ENCODE data around the gene ATG7.
"Not testable (repeated sequence)": the region's sequence is repeated elsewhere in the genome, so short reads cannot be mapped to it uniquely, and the experiment has no call there.

Gene ATG7

GRCh38 chr3:11455956-11456355 is 183.8 kb downstream of the ATG7 start:
- Histone ChIP-seq H3K9ac (ENCODE audit: low read length) (no peak overlapping the region), H3K27me3 (ENCODE audit: control insufficient read depth in 1 of 2, insufficient read depth in 2 of 2, low read length in 2 of 2) (no peaks in the 10 kb centered on the region), H3K36me3 (ENCODE audit: insufficient read depth, low read length) (no peaks in the 10 kb centered on the region), H3K4me1 (ENCODE audit: insufficient read depth, low read length) (peaks cover 14% of the 10 kb centered on the region), H3K27ac (ENCODE audit: low read depth, low read length) (no peak overlapping the region), H3K4me3 (ENCODE audit: low read depth in 1 of 2, low read length in 2 of 2) (no peak overlapping the region), H3K9me3 (ENCODE audit: low read length) (no peaks in the 10 kb centered on the region)

- Histone ChIP-seq H3K9ac (ENCODE audit: low read length) (no peak overlapping the region), H3K27ac (ENCODE audit: low read depth, low read length) (no peak overlapping the region), H3K4me1 (ENCODE audit: insufficient read depth, low read length) (peaks cover 14% of the 10 kb centered on the region), H3K27me3 (ENCODE audit: control insufficient read depth in 1 of 2, insufficient read depth in 2 of 2, low read length in 2 of 2) (no peaks in the 10 kb centered on the region), H3K9me3 (ENCODE audit: low read length) (no peaks in the 10 kb centered on the region), H3K36me3 (ENCODE audit: insufficient read depth, low read length) (no peaks in the 10 kb centered on the region), H3K4me3 (ENCODE audit: low read depth in 1 of 2, low read length in 2 of 2) (no peak overlapping the region)
Observed at GRCh38 chr3:11457135-11457534, 184.9 kb downstream of the ATG7 start.

- H3K27me3 ChIP-seq (ENCODE audit: control insufficient read depth in 1 of 2, insufficient read depth in 2 of 2, low read length in 2 of 2): no peaks in the 10 kb centered on the region
- no peaks in the 10 kb centered on the region for H3K9me3 ChIP-seq (ENCODE audit: low read length)
- H3K9ac ChIP-seq (ENCODE audit: low read length): no peak overlapping the region
- no peak overlapping the region for H3K27ac ChIP-seq (ENCODE audit: low read depth, low read length)
- peaks cover under 1% of the 10 kb centered on the region for H3K4me1 ChIP-seq (ENCODE audit: insufficient read depth, low read length)
- H3K4me3 ChIP-seq (ENCODE audit: low read depth in 1 of 2, low read length in 2 of 2): no peak overlapping the region
- H3K36me3 ChIP-seq (ENCODE audit: insufficient read depth, low read length): no peaks in the 10 kb centered on the region
Observed at GRCh38 chr3:11459186-11459824, 187.1 kb downstream of the ATG7 start.

- Histone ChIP-seq H3K4me1 (ENCODE audit: insufficient read depth, low read length) (peaks cover 19% of the 10 kb centered on the region), H3K9ac (ENCODE audit: low read length) (no peak overlapping the region), H3K27me3 (ENCODE audit: control insufficient read depth in 1 of 2, insufficient read depth in 2 of 2, low read length in 2 of 2) (no peaks in the 10 kb centered on the region), H3K27ac (ENCODE audit: low read depth, low read length) (no peak overlapping the region), H3K9me3 (ENCODE audit: low read length) (no peaks in the 10 kb centered on the region), H3K36me3 (ENCODE audit: insufficient read depth, low read length) (no peaks in the 10 kb centered on the region), H3K4me3 (ENCODE audit: low read depth in 1 of 2, low read length in 2 of 2) (no peak overlapping the region)
Observed at GRCh38 chr3:11461226-11461625, 189.0 kb downstream of the ATG7 start.

- H3K4me1 ChIP-seq (ENCODE audit: insufficient read depth, low read length): peaks cover 29% of the 10 kb centered on the region
- not testable (repeated sequence) for H3K27me3 ChIP-seq (ENCODE audit: control insufficient read depth in 1 of 2, insufficient read depth in 2 of 2, low read length in 2 of 2); H3K4me3 ChIP-seq (ENCODE audit: low read depth in 1 of 2, low read length in 2 of 2); H3K36me3 ChIP-seq (ENCODE audit: insufficient read depth, low read length); H3K9ac ChIP-seq (ENCODE audit: low read length); H3K9me3 ChIP-seq (ENCODE audit: low read length); H3K27ac ChIP-seq (ENCODE audit: low read depth, low read length)
Observed at GRCh38 chr3:11462673-11463072, 190.5 kb downstream of the ATG7 start.

GRCh38 chr3:11463591-11463990 is 191.4 kb downstream of the ATG7 start:
- H3K4me3 ChIP-seq (ENCODE audit: low read depth in 1 of 2, low read length in 2 of 2): no peak overlapping the region
- peaks cover 29% of the 10 kb centered on the region for H3K4me1 ChIP-seq (ENCODE audit: insufficient read depth, low read length)
- H3K36me3 ChIP-seq (ENCODE audit: insufficient read depth, low read length): no peaks in the 10 kb centered on the region
- H3K9me3 ChIP-seq (ENCODE audit: low read length): no peaks in the 10 kb centered on the region
- no peaks in the 10 kb centered on the region for H3K27me3 ChIP-seq (ENCODE audit: control insufficient read depth in 1 of 2, insufficient read depth in 2 of 2, low read length in 2 of 2)
- no peak overlapping the region for H3K9ac ChIP-seq (ENCODE audit: low read length)
- H3K27ac ChIP-seq (ENCODE audit: low read depth, low read length): no peak overlapping the region

- Histone ChIP-seq H3K9me3 (ENCODE audit: low read length) (no peaks in the 10 kb centered on the region), H3K27me3 (ENCODE audit: control insufficient read depth in 1 of 2, insufficient read depth in 2 of 2, low read length in 2 of 2) (no peaks in the 10 kb centered on the region), H3K36me3 (ENCODE audit: insufficient read depth, low read length) (no peaks in the 10 kb centered on the region), H3K27ac (ENCODE audit: low read depth, low read length) (peak overlapping the region; percentile 42), H3K9ac (ENCODE audit: low read length) (no peak overlapping the region), H3K4me3 (ENCODE audit: low read depth in 1 of 2, low read length in 2 of 2) (no peak overlapping the region), H3K4me1 (ENCODE audit: insufficient read depth, low read length) (peaks cover 29% of the 10 kb centered on the region)
Observed at GRCh38 chr3:11464356-11464755, 192.2 kb downstream of the ATG7 start.

- Histone ChIP-seq H3K27me3 (ENCODE audit: control insufficient read depth in 1 of 2, insufficient read depth in 2 of 2, low read length in 2 of 2) (no peaks in the 10 kb centered on the region), H3K9me3 (ENCODE audit: low read length) (no peaks in the 10 kb centered on the region), H3K4me3 (ENCODE audit: low read depth in 1 of 2, low read length in 2 of 2) (peak overlapping the region in 1 of 2 donors; percentile 29), H3K4me1 (ENCODE audit: insufficient read depth, low read length) (peaks cover 29% of the 10 kb centered on the region), H3K9ac (ENCODE audit: low read length) (peak overlapping the region; percentile 52), H3K27ac (ENCODE audit: low read depth, low read length) (peak overlapping the region; percentile 84), H3K36me3 (ENCODE audit: insufficient read depth, low read length) (no peaks in the 10 kb centered on the region)
Observed at GRCh38 chr3:11465744-11466616, 193.8 kb downstream of the ATG7 start.

GRCh38 chr3:11467875-11468274 is 195.7 kb downstream of the ATG7 start:
- Histone ChIP-seq H3K4me3 (ENCODE audit: low read depth in 1 of 2, low read length in 2 of 2) (no peak overlapping the region), H3K27ac (ENCODE audit: low read depth, low read length) (no peak overlapping the region), H3K4me1 (ENCODE audit: insufficient read depth, low read length) (peaks cover 29% of the 10 kb centered on the region)

GRCh38 chr3:11470031-11470853 is 198.0 kb downstream of the ATG7 start:
- peaks cover 19% of the 10 kb centered on the region for H3K4me1 ChIP-seq (ENCODE audit: insufficient read depth, low read length)
- no peaks in the 10 kb centered on the region for H3K9me3 ChIP-seq (ENCODE audit: low read length)
- H3K27me3 ChIP-seq (ENCODE audit: control insufficient read depth in 1 of 2, insufficient read depth in 2 of 2, low read length in 2 of 2): no peaks in the 10 kb centered on the region
- no peak overlapping the region for H3K27ac ChIP-seq (ENCODE audit: low read depth, low read length)
- H3K36me3 ChIP-seq (ENCODE audit: insufficient read depth, low read length): no peaks in the 10 kb centered on the region
- no peak overlapping the region for H3K4me3 ChIP-seq (ENCODE audit: low read depth in 1 of 2, low read length in 2 of 2)
- H3K9ac ChIP-seq (ENCODE audit: low read length): no peak overlapping the region

More at GRCh38 chr3:11467875-11468274, 195.7 kb downstream of the ATG7 start:
- no peaks in the 10 kb centered on the region for H3K9me3 ChIP-seq (ENCODE audit: low read length)
- H3K27me3 ChIP-seq (ENCODE audit: control insufficient read depth in 1 of 2, insufficient read depth in 2 of 2, low read length in 2 of 2): no peaks in the 10 kb centered on the region
- no peak overlapping the region for H3K9ac ChIP-seq (ENCODE audit: low read length)
- no peaks in the 10 kb centered on the region for H3K36me3 ChIP-seq (ENCODE audit: insufficient read depth, low read length)

GRCh38 chr3:11475324-11475723 is 203.1 kb downstream of the ATG7 start:
- Histone ChIP-seq H3K4me3 (ENCODE audit: low read depth in 1 of 2, low read length in 2 of 2) (no peak overlapping the region), H3K4me1 (ENCODE audit: insufficient read depth, low read length) (peaks cover 37% of the 10 kb centered on the region), H3K27me3 (ENCODE audit: control insufficient read depth in 1 of 2, insufficient read depth in 2 of 2, low read length in 2 of 2) (no peaks in the 10 kb centered on the region), H3K9me3 (ENCODE audit: low read length) (no peaks in the 10 kb centered on the region), H3K36me3 (ENCODE audit: insufficient read depth, low read length) (no peaks in the 10 kb centered on the region), H3K27ac (ENCODE audit: low read depth, low read length) (no peak overlapping the region), H3K9ac (ENCODE audit: low read length) (no peak overlapping the region)
